Liver (tissue), 9 donors: ENCODE measurements around the gene TNIP1. TPM values are rescaled to one million over a fixed set of nuclear protein-coding genes. Genes with fewer than 3 reads are reported as not detected.

Experiments
- DNase-seq: peaks from one replicate; pipeline ENCODE4 v3.0.0-alpha.2; 2017; ENCODE audit warnings: low spot score
- H3K27ac ChIP-seq, 2 donors: one replicate each; pipeline ENCODE4 v1.7.0; 2013; ENCODE audit warnings: inconsistent platforms in 2 of 2, low read length in 2 of 2, control low read depth in 1 of 2, low read depth in 1 of 2, mild to moderate bottlenecking in 1 of 2
- H3K27me3 ChIP-seq, 4 donors: one replicate each; pipeline versions ENCODE4 v1.6.1 to v1.7.0; 2013; ENCODE audit warnings: low read length in 3 of 4, inconsistent platforms in 1 of 4, mild to moderate bottlenecking in 1 of 4, moderate library complexity in 1 of 4; ENCODE audit not compliant: control insufficient read depth in 4 of 4, insufficient read depth in 4 of 4
- H3K36me3 ChIP-seq, 4 donors: one replicate each; pipeline versions ENCODE4 v1.6.1 to v1.7.0; 2013; ENCODE audit warnings: low read length in 3 of 4, mild to moderate bottlenecking in 3 of 4, low read depth in 1 of 4, moderate library complexity in 1 of 4; ENCODE audit not compliant: control insufficient read depth in 4 of 4, insufficient read depth in 3 of 4
- H3K4me1 ChIP-seq, 4 donors: one replicate each; pipeline versions ENCODE4 v1.6.1 to v1.7.0; 2013; ENCODE audit warnings: low read length in 3 of 4, mild to moderate bottlenecking in 3 of 4, moderate library complexity in 1 of 4; ENCODE audit not compliant: control insufficient read depth in 4 of 4, insufficient read depth in 4 of 4
- H3K4me3 ChIP-seq, 3 donors: one replicate each; pipeline versions ENCODE4 v1.6.1 to v1.7.0; 2013; ENCODE audit warnings: low read length in 3 of 3, control low read depth in 1 of 3, low read depth in 1 of 3, mild to moderate bottlenecking in 1 of 3
- H3K9ac ChIP-seq, 2 donors: one replicate each; pipeline ENCODE4 v1.7.0; 2013; ENCODE audit warnings: low read length in 2 of 2, mild to moderate bottlenecking in 2 of 2, moderate library complexity in 2 of 2, control low read depth in 1 of 2, low read depth in 1 of 2
- H3K9me3 ChIP-seq, 4 donors: one replicate each; pipeline versions ENCODE4 v1.6.1 to v1.7.0; 2013; ENCODE audit warnings: low read length in 3 of 4; ENCODE audit not compliant: control insufficient read depth in 4 of 4
- ATF3 ChIP-seq: IDR thresholded peaks from 2 replicates; pipeline ENCODE4 v1.6.1; 2016; ENCODE audit warnings: antibody characterized with exemption
- EGR1 ChIP-seq, 2 donors: IDR thresholded peaks; 2 replicates each; pipeline ENCODE4 v1.6.1; 2016 to 2018; ENCODE audit warnings: antibody characterized with exemption in 2 of 2, low read depth in 2 of 2
- FOXA1 ChIP-seq: IDR thresholded peaks from 2 replicates; pipeline ENCODE4 v1.6.1; 2016; ENCODE audit warnings: antibody characterized with exemption
- FOXA2 ChIP-seq: IDR thresholded peaks from 2 replicates; pipeline ENCODE4 v1.6.1; 2016; ENCODE audit warnings: antibody characterized with exemption
- GABPA ChIP-seq, 2 donors: IDR thresholded peaks in 1 of 2; conservative IDR thresholded peaks in 1 of 2; 2 replicates each; pipeline ENCODE4 v1.6.1; 2016; ENCODE audit warnings: antibody characterized with exemption in 2 of 2, mild to moderate bottlenecking in 1 of 2, moderate library complexity in 1 of 2
- HNF4A ChIP-seq, 2 donors: conservative IDR thresholded peaks; 2 replicates each; pipeline ENCODE4 v1.6.1; 2016; ENCODE audit warnings: antibody characterized with exemption in 2 of 2, mild to moderate bottlenecking in 2 of 2
- HNF4G ChIP-seq: IDR thresholded peaks from 2 replicates; pipeline ENCODE4 v1.6.1; 2016; ENCODE audit warnings: antibody characterized with exemption
- JUND ChIP-seq, 2 donors: IDR thresholded peaks; 2 replicates each; pipeline ENCODE4 v1.6.1; 2016; ENCODE audit warnings: antibody characterized with exemption in 2 of 2
- NR2F2 ChIP-seq: IDR thresholded peaks from 2 replicates; pipeline ENCODE4 v1.6.1; 2016; ENCODE audit warnings: antibody characterized with exemption
- RAD21 ChIP-seq, 2 donors: IDR thresholded peaks; 2 replicates each; pipeline ENCODE4 v1.6.1; 2016; ENCODE audit warnings: antibody characterized with exemption in 2 of 2, mild to moderate bottlenecking in 2 of 2
- RXRA ChIP-seq, 2 donors: IDR thresholded peaks; 2 replicates each; pipeline ENCODE4 v1.6.1; 2017 to 2018; ENCODE audit warnings: antibody characterized with exemption in 2 of 2, mild to moderate bottlenecking in 1 of 2
- SP1 ChIP-seq: IDR thresholded peaks from 2 replicates; pipeline ENCODE4 v1.6.1; 2018; ENCODE audit warnings: antibody characterized with exemption, mild to moderate bottlenecking
- TAF1 ChIP-seq: conservative IDR thresholded peaks from 2 replicates; pipeline ENCODE4 v1.6.1; 2016; ENCODE audit warnings: antibody characterized with exemption, mild to moderate bottlenecking
- YY1 ChIP-seq: IDR thresholded peaks from 2 replicates; pipeline ENCODE4 v1.6.1; 2016; ENCODE audit warnings: antibody characterized with exemption, mild to moderate bottlenecking
- ZBTB33 ChIP-seq: IDR thresholded peaks from 2 replicates; pipeline ENCODE4 v1.6.1; 2016; ENCODE audit warnings: antibody characterized with exemption
- WGBS: extraction: QIAGEN DNeasy Blood & Tissue Kit; methylation state at CpG from one replicate; pipeline ENCODE4 v1.1.7; 2013; 5-methylcytosine and 5-hydroxymethylcytosine counted together
- polyA plus RNA-seq, 2 donors: library from polyadenylated mRNA; stranded (reverse) in 1 of 2; unstranded in 1 of 2; fragments of 200-250 nt in 1 of 2; fragments of >200 nt in 1 of 2; fragmentation: Nextera tagmentation in 1 of 2; extraction: Ambion mirVana in 1 of 2; gene quantifications; one replicate each; pipeline versions ENCODE4 v1.2.1 to v1.2.3, GENCODE V29; 2013 to 2015
- total RNA-seq, 2 donors: library from RNA; depleted of rRNA; stranded (reverse); fragments of >200 nt; gene quantifications; one replicate each; pipeline ENCODE4 v1.2.3, GENCODE V29; 2014
- TF ChIP-seq, protein P1 (sequence below): IDR thresholded peaks from 2 replicates; pipeline ENCODE4 v1.6.1; 2016; ENCODE audit warnings: antibody characterized with exemption
- TF ChIP-seq, protein P2 (sequence below): IDR thresholded peaks from 2 replicates; pipeline ENCODE4 v1.6.1; 2016; ENCODE audit warnings: antibody characterized with exemption, mild to moderate bottlenecking
- TF ChIP-seq, protein P3 (sequence below): fragments of 150-350 bp; IDR thresholded peaks from 2 replicates; pipeline ENCODE4 v1.5.1; 2017; ENCODE audit warnings: improper control_type of control experiment, low read depth, low read length; ENCODE audit not compliant: missing input control
- donor health status: healthy.
- donor health status: healthy.
- donor health status: healthy.
- donor health status: healthy.
- donor health status: healthy.

The TNIP1 gene
- 100 to 1,000 TPM in 1 of 2 donors, 10 to 100 TPM in 1; 50.9 to 101 TPM for total RNA-seq
- 10 to 100 TPM; 33.2 to 45.1 TPM for polyA plus RNA-seq

DNA sequence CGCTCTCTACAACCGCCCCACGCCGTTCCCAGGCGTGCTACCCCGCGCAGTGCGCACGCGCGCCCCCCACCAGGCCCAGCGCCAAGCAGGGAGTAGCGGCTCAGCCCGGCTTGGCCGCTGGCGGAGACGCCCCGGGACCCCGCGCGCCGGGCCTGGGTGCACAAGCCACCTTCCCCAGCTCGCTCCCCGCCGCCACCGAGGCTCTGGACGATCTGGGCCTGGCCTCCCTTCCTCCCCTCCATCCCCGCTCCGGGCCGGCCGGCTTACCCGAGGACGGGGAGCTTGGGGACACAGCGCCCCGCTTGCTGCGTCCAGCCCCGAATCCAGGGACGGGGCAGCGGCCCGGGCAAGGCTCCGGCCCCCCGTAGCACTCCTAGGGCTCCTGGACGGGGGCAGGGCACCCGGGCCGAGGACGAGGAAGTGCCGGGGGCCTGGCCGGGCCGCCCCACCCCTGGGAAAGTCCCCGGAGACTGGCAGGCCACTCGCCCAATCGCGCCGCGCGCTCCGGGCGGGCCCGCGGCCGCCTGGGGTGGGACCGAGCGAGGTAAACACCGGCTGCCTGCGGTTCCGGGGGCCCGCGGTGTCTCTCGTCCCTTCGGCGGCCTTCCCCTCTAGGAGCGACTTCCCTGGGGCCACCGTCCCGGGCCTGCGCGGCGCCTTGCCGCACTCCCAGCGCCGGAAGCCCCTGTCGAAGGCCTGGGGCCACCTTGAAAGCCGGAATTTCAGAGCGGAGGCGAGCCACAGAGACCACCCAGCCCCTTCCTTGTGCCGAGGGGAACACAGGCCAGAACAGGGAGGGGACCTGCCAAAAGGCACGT, at the start of gene TNIP1:
TNIP1 (minus strand) TSS at position 422 of the 818 bp plus-strand sequence. CDS start 15,939 bp downstream, outside the sequence.
- TF ChIP-seq GABPA (IDR thresholded peaks at IDR 0.05 in 1 of 2, conservative IDR thresholded peaks at IDR 0.05 in 1 of 2) (peak in 1 of 2 donors; percentile 66), JUND (IDR thresholded peaks at IDR 0.05) (no peak), TAF1 (no peak), RAD21 (IDR thresholded peaks at IDR 0.05) (peak in 1 of 2 donors; percentile 4), SP1 (peak; percentile 44)
- DNase-seq = peak; percentile 98
- peaks cover 0 to 3% (median 0%) of the 10 kb centered on the region in 4 donors for H3K36me3 ChIP-seq
- no peaks in the 10 kb centered on the region for H3K9me3 ChIP-seq
- WGBS = under 1% methylated on average over 86 of the region's 86 CpGs
- peaks cover 17 to 62% (median 46%) of the 10 kb centered on the region in 4 donors for H3K4me1 ChIP-seq
- H3K4me3 ChIP-seq = peak within 1 kb of the TSS; percentile 66 to 89 (median 69)
- no peaks in the 10 kb centered on the region for H3K27me3 ChIP-seq
- peak within 1 kb of the TSS; percentile 96 to 98 for H3K9ac ChIP-seq
- peak within 1 kb of the TSS; percentile 93 to 99 for H3K27ac ChIP-seq

DNA sequence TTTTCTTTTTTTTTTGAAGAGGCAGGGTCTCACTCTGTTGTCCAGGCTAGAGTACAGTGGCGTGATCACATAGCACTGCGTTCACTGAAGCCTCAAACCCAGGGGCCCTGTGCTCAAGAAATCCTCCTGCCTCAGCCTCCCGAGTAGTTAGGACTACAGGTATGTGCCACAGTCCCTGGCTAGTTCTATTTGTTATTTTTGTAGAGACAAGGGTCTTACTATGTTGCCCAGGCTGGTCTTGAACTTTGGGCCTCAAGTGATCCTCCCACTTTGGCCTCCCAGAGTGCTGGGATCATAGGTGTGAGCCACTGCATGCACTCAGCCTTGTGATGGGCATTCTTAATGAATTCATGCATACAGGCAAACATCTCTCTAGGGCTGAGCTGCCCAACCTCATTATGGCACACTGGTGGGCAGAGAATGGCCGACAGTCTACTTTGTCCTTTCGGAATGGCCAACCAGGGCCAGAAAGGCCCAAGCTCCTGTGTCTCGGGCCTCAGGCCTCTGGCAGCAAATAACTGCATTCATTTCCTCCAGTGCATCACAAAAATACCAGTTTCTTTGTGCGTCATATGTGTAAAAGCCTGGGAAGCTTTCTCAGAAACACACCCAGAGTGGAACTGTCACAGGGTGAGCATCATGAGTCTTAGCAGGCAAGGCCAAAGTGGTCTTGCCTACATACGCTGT, 49.5 kb upstream of the TNIP1 start:
- Histone ChIP-seq H3K9me3 (no peaks in the 10 kb centered on the region), H3K4me3 (no peak overlapping the region), H3K27ac (no peak overlapping the region), H3K27me3 (no peaks in the 10 kb centered on the region), H3K36me3 (peaks cover 16 to 91% (median 68%) of the 10 kb centered on the region in 4 donors), H3K9ac (no peak overlapping the region), H3K4me1 (peaks cover 0 to 4% (median 2%) of the 10 kb centered on the region in 4 donors)
- no peak for DNase-seq
- TF ChIP-seq HNF4G (no peak), RXRA (IDR thresholded peaks at IDR 0.05) (no peak), RAD21 (IDR thresholded peaks at IDR 0.05) (no peak), YY1 (no peak), HNF4A (conservative IDR thresholded peaks at IDR 0.05) (no peak), ZBTB33 (no peak), ATF3 (no peak), EGR1 (IDR thresholded peaks at IDR 0.05; ENCODE audit: low read depth in 2 of 2) (no peak), GABPA (IDR thresholded peaks at IDR 0.05 in 1 of 2, conservative IDR thresholded peaks at IDR 0.05 in 1 of 2) (no peak), JUND (IDR thresholded peaks at IDR 0.05) (no peak), NR2F2 (no peak), TAF1 (no peak), FOXA2 (no peak), FOXA1 (no peak)
- TF ChIP-seq, protein P1, sequence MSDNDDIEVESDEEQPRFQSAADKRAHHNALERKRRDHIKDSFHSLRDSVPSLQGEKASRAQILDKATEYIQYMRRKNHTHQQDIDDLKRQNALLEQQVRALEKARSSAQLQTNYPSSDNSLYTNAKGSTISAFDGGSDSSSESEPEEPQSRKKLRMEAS = no peak
- TF ChIP-seq, protein P2, sequence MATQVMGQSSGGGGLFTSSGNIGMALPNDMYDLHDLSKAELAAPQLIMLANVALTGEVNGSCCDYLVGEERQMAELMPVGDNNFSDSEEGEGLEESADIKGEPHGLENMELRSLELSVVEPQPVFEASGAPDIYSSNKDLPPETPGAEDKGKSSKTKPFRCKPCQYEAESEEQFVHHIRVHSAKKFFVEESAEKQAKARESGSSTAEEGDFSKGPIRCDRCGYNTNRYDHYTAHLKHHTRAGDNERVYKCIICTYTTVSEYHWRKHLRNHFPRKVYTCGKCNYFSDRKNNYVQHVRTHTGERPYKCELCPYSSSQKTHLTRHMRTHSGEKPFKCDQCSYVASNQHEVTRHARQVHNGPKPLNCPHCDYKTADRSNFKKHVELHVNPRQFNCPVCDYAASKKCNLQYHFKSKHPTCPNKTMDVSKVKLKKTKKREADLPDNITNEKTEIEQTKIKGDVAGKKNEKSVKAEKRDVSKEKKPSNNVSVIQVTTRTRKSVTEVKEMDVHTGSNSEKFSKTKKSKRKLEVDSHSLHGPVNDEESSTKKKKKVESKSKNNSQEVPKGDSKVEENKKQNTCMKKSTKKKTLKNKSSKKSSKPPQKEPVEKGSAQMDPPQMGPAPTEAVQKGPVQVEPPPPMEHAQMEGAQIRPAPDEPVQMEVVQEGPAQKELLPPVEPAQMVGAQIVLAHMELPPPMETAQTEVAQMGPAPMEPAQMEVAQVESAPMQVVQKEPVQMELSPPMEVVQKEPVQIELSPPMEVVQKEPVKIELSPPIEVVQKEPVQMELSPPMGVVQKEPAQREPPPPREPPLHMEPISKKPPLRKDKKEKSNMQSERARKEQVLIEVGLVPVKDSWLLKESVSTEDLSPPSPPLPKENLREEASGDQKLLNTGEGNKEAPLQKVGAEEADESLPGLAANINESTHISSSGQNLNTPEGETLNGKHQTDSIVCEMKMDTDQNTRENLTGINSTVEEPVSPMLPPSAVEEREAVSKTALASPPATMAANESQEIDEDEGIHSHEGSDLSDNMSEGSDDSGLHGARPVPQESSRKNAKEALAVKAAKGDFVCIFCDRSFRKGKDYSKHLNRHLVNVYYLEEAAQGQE = no peak
- TF ChIP-seq, protein P3, sequence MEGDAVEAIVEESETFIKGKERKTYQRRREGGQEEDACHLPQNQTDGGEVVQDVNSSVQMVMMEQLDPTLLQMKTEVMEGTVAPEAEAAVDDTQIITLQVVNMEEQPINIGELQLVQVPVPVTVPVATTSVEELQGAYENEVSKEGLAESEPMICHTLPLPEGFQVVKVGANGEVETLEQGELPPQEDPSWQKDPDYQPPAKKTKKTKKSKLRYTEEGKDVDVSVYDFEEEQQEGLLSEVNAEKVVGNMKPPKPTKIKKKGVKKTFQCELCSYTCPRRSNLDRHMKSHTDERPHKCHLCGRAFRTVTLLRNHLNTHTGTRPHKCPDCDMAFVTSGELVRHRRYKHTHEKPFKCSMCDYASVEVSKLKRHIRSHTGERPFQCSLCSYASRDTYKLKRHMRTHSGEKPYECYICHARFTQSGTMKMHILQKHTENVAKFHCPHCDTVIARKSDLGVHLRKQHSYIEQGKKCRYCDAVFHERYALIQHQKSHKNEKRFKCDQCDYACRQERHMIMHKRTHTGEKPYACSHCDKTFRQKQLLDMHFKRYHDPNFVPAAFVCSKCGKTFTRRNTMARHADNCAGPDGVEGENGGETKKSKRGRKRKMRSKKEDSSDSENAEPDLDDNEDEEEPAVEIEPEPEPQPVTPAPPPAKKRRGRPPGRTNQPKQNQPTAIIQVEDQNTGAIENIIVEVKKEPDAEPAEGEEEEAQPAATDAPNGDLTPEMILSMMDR = no peak
- 92% methylated on average over 8 of the region's 8 CpGs for WGBS
